Epithelial cell of esophagus (primary cell): Measurements from ENCODE around the gene MAN1A2.

ENCODE experiments used
- DNase-seq: peaks from one replicate; pipeline ENCODE4 v3.0.0; 2010; ENCODE audit warnings: low read depth
- H3K4me3 ChIP-seq: 2 replicates; pipeline ENCODE4 v1.5.1; 2011; ENCODE audit warnings: mild to moderate bottlenecking, low read length, control low read depth
- TF ChIP-seq, protein P1 (sequence below): IDR thresholded peaks from 2 replicates; pipeline ENCODE4 v1.5.1; 2011; ENCODE audit warnings: low read depth, mild to moderate bottlenecking, low read length, control low read depth, inconsistent platforms; ENCODE audit not compliant: insufficient read depth; ENCODE audit errors: missing control alignments

The MAN1A2 gene

DNA sequence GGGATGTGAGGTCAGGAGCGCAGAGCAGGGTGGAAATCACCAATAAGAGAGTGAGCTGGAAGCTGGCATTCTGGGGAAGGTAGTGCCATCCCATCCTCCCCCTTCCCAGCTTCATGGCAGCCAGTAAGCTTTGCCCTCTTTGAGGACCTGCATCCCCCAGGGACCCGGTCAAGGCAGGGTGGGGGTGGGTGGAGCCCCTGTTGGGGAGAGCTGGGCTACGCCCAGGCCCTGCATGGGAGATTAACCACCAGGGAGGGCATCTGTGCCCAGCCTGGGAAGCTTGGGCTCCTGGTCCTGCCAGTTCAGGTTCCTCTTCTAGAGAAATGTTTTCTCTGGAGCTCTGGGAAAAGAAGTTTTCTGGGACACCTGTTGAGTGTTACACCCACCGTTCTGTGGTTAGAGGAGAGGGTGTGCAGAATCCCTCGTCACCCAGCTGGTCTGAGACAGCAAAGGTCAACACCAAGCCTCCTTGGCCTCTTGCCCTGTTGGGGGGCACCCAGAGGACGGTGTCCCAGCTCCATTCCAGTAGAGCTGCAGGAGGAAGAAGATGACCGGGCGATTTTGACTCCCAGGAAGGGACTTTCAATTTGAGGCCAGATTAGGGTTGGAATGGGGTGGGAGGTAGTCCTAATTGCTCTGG, 208.5 kb downstream of the MAN1A2 start:
- TF ChIP-seq, protein P1, sequence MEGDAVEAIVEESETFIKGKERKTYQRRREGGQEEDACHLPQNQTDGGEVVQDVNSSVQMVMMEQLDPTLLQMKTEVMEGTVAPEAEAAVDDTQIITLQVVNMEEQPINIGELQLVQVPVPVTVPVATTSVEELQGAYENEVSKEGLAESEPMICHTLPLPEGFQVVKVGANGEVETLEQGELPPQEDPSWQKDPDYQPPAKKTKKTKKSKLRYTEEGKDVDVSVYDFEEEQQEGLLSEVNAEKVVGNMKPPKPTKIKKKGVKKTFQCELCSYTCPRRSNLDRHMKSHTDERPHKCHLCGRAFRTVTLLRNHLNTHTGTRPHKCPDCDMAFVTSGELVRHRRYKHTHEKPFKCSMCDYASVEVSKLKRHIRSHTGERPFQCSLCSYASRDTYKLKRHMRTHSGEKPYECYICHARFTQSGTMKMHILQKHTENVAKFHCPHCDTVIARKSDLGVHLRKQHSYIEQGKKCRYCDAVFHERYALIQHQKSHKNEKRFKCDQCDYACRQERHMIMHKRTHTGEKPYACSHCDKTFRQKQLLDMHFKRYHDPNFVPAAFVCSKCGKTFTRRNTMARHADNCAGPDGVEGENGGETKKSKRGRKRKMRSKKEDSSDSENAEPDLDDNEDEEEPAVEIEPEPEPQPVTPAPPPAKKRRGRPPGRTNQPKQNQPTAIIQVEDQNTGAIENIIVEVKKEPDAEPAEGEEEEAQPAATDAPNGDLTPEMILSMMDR: no peak
- no peak for DNase-seq
- no peak overlapping the region for H3K4me3 ChIP-seq

GRCh38 chr1:117576236-117576635, 209.0 kb downstream of the MAN1A2 start:
- TF ChIP-seq, protein P1: no peak
- no peak for DNase-seq
- no peak overlapping the region for H3K4me3 ChIP-seq

DNA sequence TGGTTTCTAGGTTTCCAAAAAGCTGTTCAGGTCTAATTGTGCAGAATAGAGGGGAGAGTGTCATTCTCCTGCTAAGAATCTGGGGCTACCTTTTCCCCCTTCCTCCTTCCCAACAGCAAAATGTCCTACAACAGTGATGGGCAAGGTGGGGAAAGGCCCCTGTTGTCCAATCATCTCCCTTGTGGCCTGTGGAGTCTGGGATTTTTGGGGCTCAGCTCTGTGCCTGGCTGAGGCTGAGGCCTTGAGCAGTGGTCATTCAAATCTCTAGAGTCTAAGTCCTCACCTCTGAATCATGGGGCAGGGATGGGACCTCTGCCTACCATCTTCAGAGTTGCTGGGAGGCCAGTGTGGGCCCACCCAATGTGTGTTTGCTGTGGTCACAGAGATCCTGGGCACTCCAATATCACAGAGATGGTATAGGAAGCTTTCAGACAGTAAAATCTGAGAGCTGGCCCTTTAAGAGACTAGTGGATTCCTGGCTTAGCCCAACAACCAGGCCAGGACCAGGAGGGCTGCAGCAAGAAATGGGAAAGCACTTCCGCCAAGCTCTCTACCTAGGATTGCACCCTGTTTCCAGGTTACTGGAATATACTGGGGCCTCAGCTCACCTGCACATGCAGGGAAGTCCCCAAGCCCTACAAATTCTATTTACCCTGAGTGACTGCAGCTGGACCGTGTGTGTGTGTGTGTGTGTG, 210.1 kb downstream of the MAN1A2 start:
- TF ChIP-seq, protein P1: no peak
- H3K4me3 ChIP-seq: no peak overlapping the region
- no peak for DNase-seq

DNA sequence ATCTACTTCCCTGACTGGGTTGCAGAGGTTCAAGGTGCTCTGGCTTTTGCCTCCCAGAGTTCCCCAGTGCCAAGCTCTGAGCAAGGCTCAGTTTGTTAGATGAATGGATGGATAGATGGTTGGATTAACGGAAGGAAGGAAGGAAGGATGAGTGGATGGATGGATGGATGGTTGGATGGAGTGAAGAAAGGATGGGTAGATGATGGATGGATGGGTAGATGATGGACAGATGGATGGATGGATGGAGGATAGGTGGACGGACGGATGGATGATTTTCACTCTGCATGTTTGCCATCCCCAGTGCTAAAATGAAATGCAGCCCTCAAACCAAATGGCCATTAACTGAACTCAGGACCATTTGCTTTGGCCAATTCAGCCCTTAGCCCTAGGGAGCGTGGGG, 211.2 kb downstream of the MAN1A2 start:
- DNase-seq: no peak
- TF ChIP-seq, protein P1: no peak
- H3K4me3 ChIP-seq: no peak overlapping the region
